HCT116 (cell line): ENCODE results near the gene R3HDML. TPM values are rescaled to one million over a fixed set of nuclear protein-coding genes. Genes with fewer than 3 reads are reported as not detected.

Experiments
- ATAC-seq: fragments of 200-7000 bp; cut with Tn5 transposase; 2 replicates; pipeline ENCODE4 v1.9.1; 2020; ENCODE audit warnings: mild to moderate bottlenecking, moderate library complexity
- BruUV-seq: library from RNA; stranded (reverse); fragments of 400-500 nt; replicated peaks from 2 replicates; lab custom pipeline; 2021; lab: Mats Ljungman, UMichigan
- CTCF ChIA-PET: fragments of 300-600 bp; sonication (Branson Sonifier 250); formaldehyde crosslinking; loops from one replicate; lab custom pipeline; 2021; ENCODE audit warnings: antibody characterized with exemption; lab: Charles Lee
- POLR2A ChIA-PET: fragments of 300-600, 350-600 bp; sonication (Branson Sonifier 250); formaldehyde crosslinking; loops from one replicate; lab custom pipeline; 2021; ENCODE audit warnings: antibody characterized with exemption; lab: Charles Lee
- RAD21 ChIA-PET, 2 experiments: fragments of 300-600 bp; sonication (Branson Sonifier 250); formaldehyde crosslinking; loops; one replicate each; lab custom pipeline; 2023; ENCODE audit warnings: low total read pairs in 2 of 2; ENCODE audit not compliant: uncharacterized antibody in 2 of 2, unreplicated experiment in 2 of 2, low non-redundant PET in 1 of 2; lab: Charles Lee
- DNase-seq: peaks from one replicate; pipeline ENCODE4 v3.0.0-alpha.2; 2010; ENCODE audit warnings: low read depth, low spot score
- H2AFZ ChIP-seq: fragments of 200-600 bp; shearing (Covaris generic), sonication (generic); 2 replicates; pipeline ENCODE4 v1.6.1; 2017; ENCODE audit warnings: low read depth, mixed run types, mixed read lengths, antibody characterized with exemption, low read length; ENCODE audit not compliant: poor library complexity, severe bottlenecking
- H3K27ac ChIP-seq: 2 replicates; pipeline ENCODE4 v1.5.1; 2012; ENCODE audit warnings: low read depth, low read length
- H3K27me3 ChIP-seq: fragments of 200-600 bp; sonication (generic); 2 replicates; pipeline ENCODE4 v1.6.1; 2016; ENCODE audit warnings: mixed run types, low read length, mixed read lengths; ENCODE audit not compliant: insufficient read depth
- H3K36me3 ChIP-seq, 2 experiments: fragments of 200-500 bp in 1 of 2; fragments of 200-600 bp in 1 of 2; sonication (Bioruptor generic) in 1 of 2; sonication (generic) in 1 of 2; 2 replicates each; pipeline versions ENCODE4 v1.5.1 to v1.6.1; 2014 to 2016; ENCODE audit warnings: low read length in 2 of 2, inconsistent platforms in 1 of 2, mixed read lengths in 1 of 2, mixed run types in 1 of 2; ENCODE audit not compliant: insufficient read depth in 2 of 2, control insufficient read depth in 1 of 2
- H3K4me1 ChIP-seq, 2 experiments: fragments of 200-600 bp in 1 of 2; sonication (generic) in 1 of 2; 2 replicates each; pipeline versions ENCODE4 v1.5.1 to v1.6.1; 2012 to 2017; ENCODE audit warnings: low read length in 2 of 2, inconsistent platforms in 1 of 2, mild to moderate bottlenecking in 1 of 2, mixed read lengths in 1 of 2, mixed run types in 1 of 2, moderate library complexity in 1 of 2; ENCODE audit not compliant: insufficient read depth in 2 of 2, control insufficient read depth in 1 of 2
- H3K4me2 ChIP-seq: fragments of 200-600 bp; sonication (generic); 2 replicates; pipeline ENCODE4 v1.6.1; 2017; ENCODE audit warnings: mixed run types, low read length, mixed read lengths
- H3K4me3 ChIP-seq, 2 experiments: fragments of 200-600 bp in 1 of 2; sonication (generic) in 1 of 2; replicated peaks in 1 of 2; 2 replicates each; pipeline ENCODE4 v1.5.1; 2011 to 2016; ENCODE audit warnings: low read length in 2 of 2, control low read depth in 1 of 2, low read depth in 1 of 2, mild to moderate bottlenecking in 1 of 2, mixed read lengths in 1 of 2, mixed run types in 1 of 2
- H3K79me2 ChIP-seq: fragments of 200-600 bp; sonication (generic); 2 replicates; pipeline ENCODE4 v1.6.1; 2017; ENCODE audit warnings: mild to moderate bottlenecking, mixed run types, low read length, moderate library complexity, mixed read lengths; ENCODE audit not compliant: insufficient read depth
- H3K9ac ChIP-seq: fragments of 200-600 bp; sonication (generic); 2 replicates; pipeline ENCODE4 v1.6.1; 2016; ENCODE audit warnings: low read length, mixed read lengths
- H3K9me2 ChIP-seq: fragments of 200-600 bp; sonication (generic), shearing (Covaris generic); 2 replicates; pipeline ENCODE4 v1.6.1; 2017; ENCODE audit warnings: mixed run types, mild to moderate bottlenecking, moderate library complexity; ENCODE audit not compliant: insufficient read depth
- H3K9me3 ChIP-seq, 2 experiments: fragments of 200-500 bp in 1 of 2; fragments of 200-600 bp in 1 of 2; sonication (Bioruptor generic) in 1 of 2; sonication (generic) in 1 of 2; 2 replicates each; pipeline ENCODE4 v1.6.1; 2014 to 2017; ENCODE audit warnings: low read length in 2 of 2, mixed read lengths in 2 of 2, inconsistent platforms in 1 of 2, low read depth in 1 of 2, mild to moderate bottlenecking in 1 of 2, mixed run types in 1 of 2, moderate library complexity in 1 of 2; ENCODE audit not compliant: control insufficient read depth in 1 of 2, insufficient read depth in 1 of 2
- H4K20me1 ChIP-seq: fragments of 200-600 bp; sonication (generic), shearing (Covaris generic); 2 replicates; pipeline ENCODE4 v1.6.1; 2017; ENCODE audit warnings: mixed run types, mild to moderate bottlenecking, moderate library complexity; ENCODE audit not compliant: insufficient read depth
- ATF3 ChIP-seq: IDR thresholded peaks from 2 replicates; pipeline ENCODE4 v1.6.1; 2012
- CBX3 ChIP-seq: IDR thresholded peaks from 2 replicates; pipeline ENCODE4 v1.6.1; 2012; ENCODE audit warnings: low read depth
- CEBPB ChIP-seq: IDR thresholded peaks from 2 replicates; pipeline ENCODE4 v1.6.1; 2012; ENCODE audit warnings: low read depth
- EZH2 ChIP-seq: fragments of 200-600 bp; sonication (generic); IDR thresholded peaks from 2 replicates; pipeline ENCODE4 v1.6.1; 2017; ENCODE audit warnings: antibody characterized with exemption, mixed run types
- EZH2phosphoT487 ChIP-seq: fragments of 200-600 bp; IDR thresholded peaks from 2 replicates; pipeline ENCODE4 v1.6.1; 2018; ENCODE audit warnings: antibody characterized with exemption, borderline replicate concordance
- POLR2A ChIP-seq: IDR thresholded peaks from 2 replicates; pipeline ENCODE4 v1.7.0; 2011; ENCODE audit warnings: borderline replicate concordance; ENCODE audit not compliant: insufficient read depth, insufficient read length; ENCODE audit errors: extremely low read depth
- SP1 ChIP-seq: IDR thresholded peaks from 2 replicates; pipeline ENCODE4 v1.6.1; 2012; ENCODE audit warnings: low read depth
- ZBTB33 ChIP-seq: IDR thresholded peaks from 2 replicates; pipeline ENCODE4 v1.6.1; 2011; ENCODE audit warnings: mild to moderate bottlenecking, low read length, moderate library complexity; ENCODE audit not compliant: insufficient replicate concordance; ENCODE audit errors: extremely low read depth
- intact Hi-C: fragments of 100-400 bp; cut with micrococcal nuclease; formaldehyde crosslinking; loops from 2 replicates; pipeline ENCODE4 v1.10.0; 2022
- total RNA-seq: library from RNA; stranded (reverse); gene quantifications from one replicate; pipeline ENCODE4 v1.2.1, GENCODE V29; 2021; ENCODE audit not compliant: unreplicated experiment
- TF ChIP-seq, protein P1 (sequence below), 3 experiments: fragments of 200-600 bp in 1 of 3; sonication (generic) in 1 of 3; IDR thresholded peaks in 2 of 3; conservative IDR thresholded peaks in 1 of 3; 2 replicates each; pipeline ENCODE4 v1.5.1; 2012 to 2017; ENCODE audit warnings: low read depth in 2 of 3, low read length in 2 of 3, antibody characterized with exemption in 1 of 3, borderline replicate concordance in 1 of 3, control low read depth in 1 of 3, mild to moderate bottlenecking in 1 of 3, mixed read lengths in 1 of 3, mixed run types in 1 of 3, moderate library complexity in 1 of 3; ENCODE audit not compliant: insufficient read depth in 1 of 3

Gene R3HDML
- total RNA-seq, 1 experiment from 2014 or later = not detected

GRCh38 chr20:44319839-44320422, 16.9 kb upstream of the R3HDML start:
- H3K4me1 ChIP-seq = peaks cover 20 to 23% of the 10 kb centered on the region in 2 experiments; a peak in 3 of 4 replicates
- no peaks in the 10 kb centered on the region for H4K20me1 ChIP-seq
- RAD21 ChIA-PET = no interaction called here
- no peak overlapping the region for H3K27ac ChIP-seq
- no peaks in the 10 kb centered on the region for H3K36me3 ChIP-seq
- H3K4me3 ChIP-seq = no peak overlapping the region
- H3K79me2 ChIP-seq = no peaks in the 10 kb centered on the region
- H3K9ac ChIP-seq = no peak overlapping the region
- no TSS peak for BruUV-seq
- H2AFZ ChIP-seq = peak overlapping the region; percentile 6
- DNase-seq (no peak), ATAC-seq (no peak)
- no peaks in the 10 kb centered on the region for H3K9me2 ChIP-seq
- CTCF ChIA-PET = interaction anchor here (1.1 to 4.5 kb wide), 3 partner anchors 9 to 103 kb away, joined by 3 to 27 read pairs (median 4); partner anchors contain the start of gene FITM2
- TF ChIP-seq EZH2 (no peak), CEBPB (no peak), CBX3 (no peak), SP1 (no peak), EZH2phosphoT487 (no peak), ATF3 (no peak), ZBTB33 (no peak), POLR2A (no peak)
- TF ChIP-seq, protein P1, sequence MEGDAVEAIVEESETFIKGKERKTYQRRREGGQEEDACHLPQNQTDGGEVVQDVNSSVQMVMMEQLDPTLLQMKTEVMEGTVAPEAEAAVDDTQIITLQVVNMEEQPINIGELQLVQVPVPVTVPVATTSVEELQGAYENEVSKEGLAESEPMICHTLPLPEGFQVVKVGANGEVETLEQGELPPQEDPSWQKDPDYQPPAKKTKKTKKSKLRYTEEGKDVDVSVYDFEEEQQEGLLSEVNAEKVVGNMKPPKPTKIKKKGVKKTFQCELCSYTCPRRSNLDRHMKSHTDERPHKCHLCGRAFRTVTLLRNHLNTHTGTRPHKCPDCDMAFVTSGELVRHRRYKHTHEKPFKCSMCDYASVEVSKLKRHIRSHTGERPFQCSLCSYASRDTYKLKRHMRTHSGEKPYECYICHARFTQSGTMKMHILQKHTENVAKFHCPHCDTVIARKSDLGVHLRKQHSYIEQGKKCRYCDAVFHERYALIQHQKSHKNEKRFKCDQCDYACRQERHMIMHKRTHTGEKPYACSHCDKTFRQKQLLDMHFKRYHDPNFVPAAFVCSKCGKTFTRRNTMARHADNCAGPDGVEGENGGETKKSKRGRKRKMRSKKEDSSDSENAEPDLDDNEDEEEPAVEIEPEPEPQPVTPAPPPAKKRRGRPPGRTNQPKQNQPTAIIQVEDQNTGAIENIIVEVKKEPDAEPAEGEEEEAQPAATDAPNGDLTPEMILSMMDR (IDR thresholded peaks at IDR 0.05 in 2 of 3, conservative IDR thresholded peaks at IDR 0.05 in 1 of 3; ENCODE audit: borderline replicate concordance in 1 of 3, insufficient read depth in 1 of 3, low read depth in 2 of 3, low read length in 2 of 3) = no peak
- POLR2A ChIA-PET = no interaction called here
- intact Hi-C loops = loop anchor here (10.0 kb wide), 1 partner anchor 145 kb away; no protein-coding TSS in a partner anchor
- H3K9me3 ChIP-seq = no peaks in the 10 kb centered on the region
- H3K27me3 ChIP-seq = no peaks in the 10 kb centered on the region
- no peak overlapping the region for H3K4me2 ChIP-seq
